ENCODE measurements around the gene ZP1.

The ZP1 gene

DNA sequence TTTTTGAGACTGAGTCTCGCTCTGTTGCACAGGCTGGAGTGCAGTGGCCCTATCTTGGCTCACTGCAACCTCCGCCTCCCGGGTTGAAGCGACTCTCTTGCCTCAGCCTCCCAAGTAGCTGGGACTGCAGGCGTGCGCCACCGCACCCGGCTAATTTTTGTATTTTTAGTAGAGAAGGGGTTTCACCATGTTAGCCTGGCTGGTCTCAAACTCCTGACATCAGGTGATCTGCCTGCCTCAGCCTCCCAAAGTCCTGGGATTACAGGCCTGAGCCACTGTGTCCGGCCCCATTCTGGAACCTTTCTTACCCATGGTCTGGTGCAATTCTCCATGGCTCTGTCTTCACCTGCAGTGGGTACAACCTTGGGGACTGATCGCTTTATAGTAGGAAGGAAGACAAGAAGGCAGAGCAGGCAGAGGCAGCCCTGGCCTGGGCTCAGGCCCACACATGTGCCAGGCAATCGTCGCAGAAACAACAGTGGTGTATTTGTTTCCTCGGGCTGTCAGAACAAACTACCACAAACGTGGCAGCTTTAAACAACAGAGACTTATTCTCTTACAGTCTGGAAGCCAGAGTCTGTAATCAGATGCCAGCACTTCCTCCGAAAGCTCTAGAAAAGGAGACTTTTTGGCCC lies 7.6 kb upstream of the ZP1 start:
- DNase-seq, result no peak

DNA sequence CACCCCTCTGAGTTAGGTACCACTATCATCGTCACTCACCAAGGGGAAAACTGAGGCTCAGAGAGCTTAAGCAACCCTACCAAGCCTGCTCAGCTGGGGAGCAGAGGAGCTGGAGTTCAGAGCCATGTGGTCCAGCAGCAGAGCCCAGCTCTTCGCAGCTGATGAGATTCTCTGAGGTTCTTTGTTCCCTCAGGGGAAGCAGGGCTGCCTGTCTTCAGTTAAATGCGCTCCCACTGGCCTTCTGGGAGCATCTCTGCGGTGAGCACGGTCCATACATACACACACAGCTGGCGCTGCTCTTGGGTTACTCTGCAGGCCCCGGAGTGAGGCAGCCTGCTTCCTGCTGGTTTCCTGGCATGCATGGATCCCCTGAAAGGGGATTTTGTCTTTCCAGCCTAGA lies 6.4 kb upstream of the ZP1 start:
- no peak for DNase-seq

DNA sequence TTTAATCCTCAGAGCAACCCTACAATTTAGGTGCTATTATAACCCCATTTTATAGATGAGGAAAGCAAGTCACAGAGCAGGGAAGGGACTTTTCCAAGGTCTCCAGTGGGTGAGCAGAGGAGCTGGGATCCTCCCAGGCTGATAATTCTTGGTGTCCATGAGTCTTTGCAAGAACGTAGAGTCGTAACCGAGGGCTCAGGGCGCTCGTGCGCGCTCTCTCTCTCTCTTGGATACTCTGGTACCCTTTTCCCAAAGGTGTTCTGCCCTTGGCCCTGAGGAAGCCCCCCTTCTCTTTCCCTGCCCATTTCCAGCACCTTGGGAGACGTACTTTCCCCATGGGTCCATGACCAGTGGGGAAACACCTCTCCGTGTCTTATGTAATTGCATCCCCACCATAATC lies 5.2 kb upstream of the ZP1 start:
- no peak for DNase-seq

DNA sequence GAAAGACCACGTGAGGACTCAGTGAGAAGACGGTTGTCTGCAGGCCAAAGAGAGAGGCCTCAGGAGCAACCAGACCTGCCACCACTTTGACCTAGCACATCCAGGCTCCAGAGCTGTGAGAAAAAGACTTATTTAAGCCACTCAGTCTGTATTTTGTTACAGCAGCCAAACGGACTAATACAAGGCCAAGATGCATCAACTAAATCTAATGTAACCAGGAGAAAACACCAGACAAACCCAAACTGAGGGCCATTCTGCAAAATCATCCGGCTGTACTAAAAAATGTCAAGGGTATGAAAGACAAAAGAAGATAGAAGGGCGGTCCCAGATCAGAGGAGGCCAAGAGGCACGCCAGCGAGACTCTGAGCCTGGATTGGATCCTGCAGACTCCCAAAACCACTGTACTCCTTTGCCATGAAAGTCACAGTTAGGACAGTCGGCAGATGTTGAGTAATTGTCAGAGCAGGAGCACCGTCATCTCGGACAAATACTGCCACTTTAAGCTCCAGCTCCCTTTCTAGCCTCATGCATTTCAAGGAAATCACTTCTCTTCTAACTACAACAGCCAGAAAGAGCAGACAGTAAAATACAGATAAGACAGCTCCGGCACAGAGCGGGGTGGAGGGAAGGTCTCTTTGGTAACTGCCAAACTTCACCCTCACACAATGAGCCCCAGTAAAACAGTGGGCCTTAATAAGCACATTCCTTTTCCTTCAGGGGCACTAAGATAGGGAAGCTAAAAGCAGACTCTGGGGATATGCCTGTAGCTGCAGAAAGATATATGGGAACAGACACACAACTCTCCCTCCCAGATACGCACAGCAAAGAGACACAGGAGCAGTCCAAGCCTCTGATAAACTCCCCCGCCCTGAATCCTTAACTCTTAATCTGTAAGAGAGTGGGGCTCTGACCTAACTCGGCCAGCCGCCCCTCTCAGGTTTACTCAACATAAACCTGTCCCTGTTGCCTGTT lies 3.5 kb upstream of the ZP1 start:
- DNase-seq, result no peak

DNA sequence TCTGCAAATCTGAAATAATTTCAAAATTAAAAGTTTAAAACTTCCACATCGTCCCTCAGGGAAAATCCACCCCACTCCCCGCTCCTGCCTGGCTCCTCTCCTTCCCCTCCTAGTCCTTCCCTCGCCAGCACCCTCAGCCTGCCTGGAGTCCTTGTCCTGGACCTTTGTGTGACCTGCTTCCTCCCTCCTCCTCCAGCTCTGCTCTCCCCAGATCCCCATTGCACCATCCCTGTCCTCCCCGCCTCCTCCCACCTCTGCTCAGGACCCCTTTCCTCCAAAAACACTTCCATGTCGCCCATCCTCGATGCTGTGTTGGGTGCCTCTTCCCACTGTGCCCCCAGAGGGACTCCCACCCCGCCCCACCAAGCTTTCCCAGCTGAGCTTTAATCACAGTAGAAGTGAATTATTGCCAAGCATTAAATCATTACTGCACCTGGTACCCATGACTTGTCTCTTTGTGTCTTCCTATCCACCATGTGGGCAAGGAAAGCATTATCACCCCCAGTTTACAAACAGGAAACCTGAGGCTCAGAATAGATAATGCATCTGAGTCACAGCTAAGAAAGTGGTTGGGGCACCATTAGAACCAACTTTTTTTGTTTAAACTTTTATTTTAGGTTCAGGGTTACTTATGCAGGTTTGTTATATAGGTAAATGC lies 2.4 kb upstream of the ZP1 start:
- no peak for DNase-seq

DNA sequence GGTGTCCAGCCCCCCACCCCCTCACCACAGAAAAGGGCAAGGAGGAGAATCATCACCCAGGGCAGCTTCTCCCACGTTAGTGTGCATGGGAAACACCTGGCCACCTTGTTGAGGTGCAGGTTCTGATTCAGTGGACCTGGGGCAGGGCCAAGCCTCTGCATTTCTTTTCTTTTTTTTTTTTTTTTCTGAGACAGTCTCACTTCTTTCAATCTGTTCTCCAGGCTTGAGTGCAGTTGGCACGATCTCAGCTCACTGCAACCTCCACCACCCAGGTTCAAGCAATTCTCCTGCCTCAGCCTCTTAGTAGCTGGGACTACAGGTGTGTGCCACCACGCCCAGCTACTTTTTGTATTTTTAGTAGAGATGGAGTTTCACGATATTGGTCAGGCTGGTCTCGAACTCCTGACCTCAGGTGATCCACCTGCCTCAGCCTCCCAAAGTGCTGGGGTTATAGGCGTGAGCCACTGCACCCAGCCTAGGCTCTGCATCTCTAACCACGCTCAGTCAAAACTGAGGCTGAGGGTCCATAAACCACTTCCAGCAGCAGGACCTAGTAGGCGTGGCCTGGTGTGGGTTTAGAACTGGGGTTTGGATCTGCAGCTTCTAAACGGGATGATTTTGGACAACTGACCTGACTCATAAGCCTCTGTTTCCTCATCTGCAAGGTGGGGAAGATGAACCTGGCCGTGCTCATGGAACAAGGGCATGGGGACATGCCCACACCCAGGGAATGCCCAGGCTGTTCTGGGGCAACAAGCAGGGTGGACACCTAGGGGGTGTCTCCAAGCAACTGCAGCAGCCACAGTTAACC lies 734 bp downstream of the ZP1 start:
- DNase-seq, result no peak

DNA sequence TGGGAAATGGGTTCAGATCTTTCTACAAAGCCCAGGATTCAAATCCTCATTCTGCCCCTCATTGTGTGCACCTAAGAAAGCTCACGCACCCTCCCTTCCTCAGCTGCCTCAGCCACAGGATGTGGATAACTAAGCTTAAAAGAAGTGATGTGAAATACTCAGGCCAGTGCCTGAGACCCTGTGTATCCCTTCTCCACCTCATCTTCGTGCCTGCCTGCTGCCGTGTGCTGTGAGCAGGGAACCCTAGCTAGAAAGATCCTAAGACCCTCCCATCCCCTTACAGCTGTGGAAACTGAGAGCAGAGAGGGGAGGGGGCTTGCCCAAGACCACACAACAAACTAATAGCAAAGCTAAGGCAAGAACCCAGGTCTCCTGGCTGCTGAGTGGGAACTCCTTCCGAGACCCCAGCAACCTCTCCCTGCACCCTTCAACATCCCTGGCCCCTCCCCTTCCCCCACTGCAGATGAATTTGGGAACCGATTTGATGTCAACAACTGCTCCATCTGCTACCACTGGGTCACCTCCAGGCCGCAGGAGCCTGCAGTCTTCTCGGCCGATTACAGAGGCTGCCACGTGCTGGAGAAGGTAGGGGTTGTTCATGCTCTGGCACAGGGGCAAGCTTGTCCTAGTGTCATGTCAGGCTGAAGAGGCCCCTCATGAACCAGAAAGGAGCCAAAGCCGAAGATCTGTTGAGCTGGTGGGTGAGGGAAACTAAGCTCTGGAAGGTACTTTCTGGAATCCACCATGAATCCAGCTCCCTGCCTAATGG lies 1.5 kb downstream of the ZP1 start:
- no peak for DNase-seq

DNA sequence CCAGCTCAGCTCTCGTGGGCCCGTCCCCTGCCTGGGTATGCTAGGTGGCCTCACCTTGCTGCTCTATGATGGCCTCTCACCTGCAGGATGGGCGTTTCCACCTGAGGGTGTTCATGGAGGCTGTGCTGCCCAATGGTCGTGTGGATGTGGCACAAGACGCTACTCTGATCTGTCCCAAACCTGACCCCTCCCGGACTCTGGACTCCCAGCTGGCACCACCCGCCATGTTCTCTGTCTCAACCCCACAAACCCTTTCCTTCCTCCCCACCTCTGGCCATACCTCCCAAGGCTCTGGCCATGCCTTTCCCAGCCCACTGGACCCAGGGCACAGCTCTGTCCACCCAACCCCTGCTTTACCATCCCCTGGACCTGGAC lies 2.1 kb downstream of the ZP1 start:
- DNase-seq, result no peak

DNA sequence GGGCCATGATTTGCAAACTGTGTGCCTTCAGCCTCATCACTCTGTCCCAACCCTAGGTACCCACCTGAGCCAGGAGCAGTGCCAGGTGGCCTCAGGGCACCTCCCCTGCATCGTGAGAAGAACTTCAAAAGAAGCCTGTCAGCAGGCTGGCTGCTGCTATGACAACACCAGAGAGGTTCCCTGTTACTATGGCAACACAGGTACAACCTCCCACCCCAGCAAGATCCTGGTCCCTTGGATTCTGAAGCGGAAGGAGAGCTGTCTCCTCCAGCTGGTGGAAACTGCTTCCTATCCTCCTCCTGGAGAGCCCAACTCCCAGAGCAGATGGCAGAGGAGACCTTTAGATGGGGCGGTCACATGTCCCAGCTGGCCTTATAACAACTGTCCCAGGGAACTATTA lies 2.9 kb downstream of the ZP1 start:
- no peak for DNase-seq

DNA sequence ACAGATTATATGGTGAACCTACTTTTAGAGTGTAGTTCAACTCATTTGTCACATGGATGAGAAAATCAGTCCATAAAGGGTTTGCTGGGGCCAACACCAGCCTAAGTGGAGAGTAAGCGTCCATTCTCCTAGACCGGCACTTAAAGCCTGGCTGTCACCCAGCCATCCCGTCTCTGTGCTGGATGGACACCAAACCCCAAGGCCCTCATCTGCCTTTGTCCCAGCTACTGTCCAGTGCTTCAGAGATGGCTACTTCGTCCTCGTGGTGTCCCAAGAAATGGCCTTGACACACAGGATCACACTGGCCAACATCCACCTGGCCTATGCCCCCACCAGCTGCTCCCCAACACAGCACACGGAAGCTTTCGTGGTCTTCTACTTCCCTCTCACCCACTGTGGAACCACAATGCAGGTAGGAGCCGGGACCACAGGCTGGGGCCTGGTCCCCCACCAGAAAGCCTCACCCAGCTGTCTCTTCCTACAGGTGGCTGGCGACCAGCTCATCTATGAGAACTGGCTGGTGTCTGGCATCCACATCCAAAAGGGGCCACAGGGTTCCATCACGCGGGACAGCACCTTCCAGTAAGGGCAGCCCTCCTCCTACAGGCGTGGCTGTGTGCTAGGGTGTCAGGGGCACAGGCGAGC lies 3.5 kb downstream of the ZP1 start:
- DNase-seq, result no peak

DNA sequence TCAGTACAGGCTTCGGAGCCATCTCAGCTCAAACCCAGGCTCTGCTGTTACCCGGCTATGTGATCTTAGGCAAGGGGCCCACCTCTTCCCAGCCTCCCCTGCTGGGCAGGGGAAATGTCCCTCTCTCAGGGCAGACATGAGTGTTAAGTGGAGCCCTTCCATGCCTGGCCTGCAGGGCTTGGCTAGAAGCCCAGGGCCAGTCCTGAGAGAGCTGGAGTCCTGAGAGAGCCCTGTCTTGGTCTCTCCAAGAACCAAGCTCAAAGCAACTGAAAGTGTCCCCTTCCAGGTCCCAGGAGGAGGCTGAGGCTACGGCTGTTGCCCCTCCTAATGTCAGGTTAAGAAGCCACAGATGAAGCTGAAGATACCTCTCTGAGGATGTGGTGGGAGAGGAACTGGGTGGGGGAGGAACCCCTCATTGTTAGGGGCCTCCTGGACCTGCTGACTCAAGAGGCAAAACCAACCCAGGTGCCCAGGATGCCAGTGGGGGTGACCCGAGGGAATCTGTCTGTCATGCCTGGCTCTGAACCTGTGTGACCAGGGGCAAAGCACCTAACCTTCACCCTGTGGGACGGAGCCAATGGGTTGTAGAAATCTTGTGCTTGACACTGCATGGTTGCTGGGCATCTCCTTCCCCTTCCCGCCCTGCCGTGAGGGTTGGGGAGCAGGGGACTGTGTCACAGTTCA lies 4.2 kb downstream of the ZP1 start:
- no peak for DNase-seq

DNA sequence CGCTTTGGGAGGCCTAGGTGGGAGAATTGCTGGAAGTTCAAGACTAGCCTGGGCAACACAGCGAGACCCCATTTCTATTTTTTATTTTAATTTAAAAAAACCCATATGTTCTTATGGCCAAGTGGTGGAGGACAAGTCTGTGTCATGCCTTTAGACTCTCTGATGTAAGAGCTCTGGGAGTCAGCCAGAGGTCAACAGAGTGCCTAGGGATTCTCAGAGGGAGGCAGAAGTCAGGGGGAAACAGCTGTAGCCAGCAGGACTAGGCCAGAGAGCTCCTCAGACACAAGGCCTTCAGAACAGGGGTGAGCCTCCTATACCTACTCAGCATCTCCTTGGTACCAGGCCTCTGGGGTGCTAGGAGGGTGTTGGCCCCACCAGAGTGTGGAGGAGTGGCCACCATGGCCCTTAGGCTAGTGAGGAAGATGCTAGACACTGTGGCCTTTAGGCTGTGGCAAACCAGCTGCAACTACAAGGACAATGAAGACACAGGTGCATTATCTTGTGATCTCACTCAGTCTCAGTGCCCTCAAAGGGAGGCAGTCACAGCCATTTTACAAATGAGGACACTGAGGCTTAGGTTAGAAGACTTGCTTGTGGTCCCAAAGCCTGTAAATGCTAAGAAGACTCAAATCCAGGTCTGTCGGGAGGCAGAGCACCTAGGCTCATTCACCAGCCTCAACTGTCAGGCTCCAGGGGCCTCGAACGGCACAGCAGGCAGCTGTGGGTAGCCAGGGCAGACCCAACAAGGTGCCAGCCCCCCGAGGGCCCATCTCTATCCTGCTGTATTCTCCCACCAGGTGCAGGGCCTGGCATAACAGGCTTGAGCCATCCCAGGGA lies 5.0 kb downstream of the ZP1 start:
- no peak for DNase-seq

DNA sequence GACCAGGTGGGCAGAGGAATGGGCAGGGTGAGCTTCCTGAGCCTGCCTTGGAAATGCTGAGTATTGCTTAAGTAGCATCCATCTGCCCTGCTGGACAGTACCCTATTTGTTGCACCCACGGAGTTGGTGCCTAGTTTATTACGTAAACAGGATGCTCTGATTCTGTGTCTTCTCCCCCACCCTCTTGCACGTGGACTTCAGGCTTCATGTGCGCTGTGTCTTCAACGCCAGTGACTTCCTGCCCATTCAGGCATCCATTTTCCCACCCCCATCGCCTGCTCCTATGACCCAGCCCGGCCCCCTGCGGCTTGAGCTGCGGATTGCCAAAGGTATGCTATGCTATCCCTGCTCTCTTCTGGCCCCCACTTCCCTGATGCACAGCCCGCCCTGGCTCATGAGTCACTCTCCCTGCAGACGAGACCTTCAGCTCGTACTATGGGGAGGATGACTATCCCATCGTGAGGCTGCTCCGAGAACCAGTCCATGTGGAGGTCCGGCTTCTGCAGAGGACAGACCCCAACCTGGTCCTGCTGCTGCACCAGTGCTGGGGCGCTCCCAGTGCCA lies 5.7 kb downstream of the ZP1 start:
- DNase-seq, result no peak

DNA sequence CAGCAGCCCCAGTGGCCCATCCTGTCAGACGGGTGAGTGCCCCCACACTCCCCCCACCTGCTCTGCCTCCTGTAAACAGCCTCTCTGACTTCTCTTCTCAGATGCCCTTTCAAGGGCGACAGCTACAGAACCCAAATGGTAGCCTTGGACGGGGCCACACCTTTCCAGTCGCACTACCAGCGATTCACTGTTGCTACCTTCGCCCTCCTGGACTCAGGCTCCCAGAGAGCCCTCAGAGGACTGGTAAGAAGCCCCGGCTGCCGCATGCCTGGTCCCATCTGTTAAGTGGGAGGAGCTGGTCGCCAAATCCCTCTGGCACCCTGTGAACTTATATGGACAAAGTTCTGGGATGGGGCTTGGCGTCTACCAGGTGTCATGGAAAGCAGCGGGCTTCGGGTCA lies 6.2 kb downstream of the ZP1 start:
- no peak for DNase-seq

DNA sequence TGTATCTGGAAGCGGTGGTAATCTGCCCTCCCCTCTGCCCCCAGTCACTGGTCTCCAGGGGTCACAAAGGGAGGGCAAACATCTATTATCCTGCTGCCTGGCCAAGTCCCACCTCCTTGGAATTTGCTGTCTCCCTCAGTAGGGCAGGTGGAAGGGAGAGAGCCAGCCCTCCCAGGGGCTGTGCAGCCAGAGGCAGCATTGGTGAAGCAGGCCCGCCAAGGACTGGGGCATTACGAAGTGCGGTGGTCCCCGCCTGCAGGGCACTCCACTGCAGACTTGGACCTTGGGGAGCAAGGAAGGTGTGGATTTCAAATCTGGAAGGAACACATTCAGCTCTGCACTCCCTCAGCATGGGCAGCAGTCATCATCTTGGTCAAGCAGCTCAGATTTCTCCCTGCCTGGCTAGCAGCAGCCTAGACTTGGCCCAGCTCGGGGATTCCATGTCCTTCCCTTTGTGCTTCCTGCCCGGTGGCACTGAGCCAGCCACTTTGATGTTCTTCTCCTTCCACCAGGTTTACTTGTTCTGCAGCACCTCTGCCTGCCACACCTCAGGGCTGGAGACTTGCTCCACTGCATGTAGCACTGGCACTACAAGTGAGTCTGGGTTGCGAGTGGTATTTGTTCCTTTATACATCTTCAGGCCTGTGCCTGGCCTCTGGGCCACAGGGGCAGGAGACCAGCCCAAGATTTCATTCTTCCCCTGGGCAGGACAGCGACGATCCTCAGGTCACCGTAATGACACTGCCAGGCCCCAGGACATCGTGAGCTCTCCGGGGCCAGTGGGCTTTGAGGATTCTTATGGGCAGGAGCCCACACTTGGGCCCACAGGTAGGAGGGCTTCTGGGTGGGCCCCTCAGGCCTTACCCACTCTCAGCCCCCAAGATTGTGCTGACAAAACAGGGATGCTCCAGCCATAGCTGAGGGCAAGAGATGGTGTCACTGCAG lies 7.4 kb downstream of the ZP1 start:
- DNase-seq, result no peak

DNA sequence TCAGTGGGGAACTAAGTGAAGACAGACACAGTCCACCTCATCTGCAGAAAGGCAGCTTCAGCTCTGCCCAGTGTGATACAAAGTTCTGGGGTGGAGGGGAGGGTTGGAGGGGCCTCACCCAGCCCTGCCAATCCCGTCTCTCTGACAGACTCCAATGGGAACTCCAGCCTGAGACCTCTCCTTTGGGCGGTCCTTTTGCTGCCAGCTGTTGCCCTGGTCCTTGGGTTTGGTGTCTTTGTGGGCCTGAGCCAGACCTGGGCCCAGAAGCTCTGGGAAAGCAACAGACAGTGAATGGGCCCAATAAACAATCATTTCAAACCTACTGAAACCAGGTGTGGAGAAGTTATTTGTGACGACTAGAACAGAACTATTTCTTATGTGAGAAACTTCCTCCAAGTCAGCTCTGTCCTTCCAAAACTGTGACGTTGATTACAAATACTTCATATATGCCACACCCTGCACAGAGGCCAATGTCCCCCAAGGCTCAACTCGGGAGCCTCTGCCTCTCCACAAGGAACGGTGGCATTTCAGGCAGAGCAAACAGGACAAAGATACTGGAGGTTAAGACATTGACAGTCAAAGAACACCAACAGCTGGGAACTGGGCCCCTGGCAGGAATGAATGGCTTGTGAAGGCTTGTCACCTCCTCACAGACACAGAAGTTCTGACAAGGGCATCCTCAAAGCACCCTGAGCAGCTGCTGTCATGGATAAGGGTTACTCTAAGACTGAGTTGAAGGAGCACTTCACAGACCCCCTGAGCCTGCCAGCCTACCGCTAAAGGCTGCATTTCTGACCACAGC lies 8.2 kb downstream of the ZP1 start:
- no peak for DNase-seq

DNA sequence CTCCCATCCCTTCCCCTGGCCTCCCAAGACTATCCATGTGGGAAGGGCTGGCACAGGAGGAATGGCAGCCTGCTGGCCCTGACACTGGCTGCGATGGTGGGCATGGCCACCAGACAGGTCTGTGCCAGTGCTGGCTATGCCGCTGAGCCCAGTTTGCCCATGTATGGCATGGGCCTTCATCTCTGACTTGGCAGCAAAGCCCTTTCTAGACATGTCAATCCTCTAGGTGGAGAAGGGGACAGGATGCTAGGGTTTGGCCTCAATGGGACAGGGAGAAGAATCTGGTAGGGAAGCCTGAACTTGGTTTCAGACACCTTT lies 8.8 kb downstream of the ZP1 start:
- DNase-seq, result no peak
